Fibroblast of villous mesenchyme (primary cell): ENCODE results near the gene SMAP2. TPM values are rescaled to one million over a fixed set of nuclear protein-coding genes. Genes with fewer than 3 reads are reported as not detected.

Experiments used
- DNase-seq: peaks from one replicate; pipeline ENCODE4 v3.0.0-alpha.2; 2010; ENCODE audit warnings: low read depth
- H3K4me3 ChIP-seq: 2 replicates; pipeline ENCODE4 v1.5.1; 2011; ENCODE audit warnings: low read depth, mild to moderate bottlenecking, low read length
- total RNA-seq: library from RNA; depleted of rRNA; stranded (reverse); fragments of >200 nt; gene quantifications from 2 replicates; pipeline ENCODE4 v1.2.3, GENCODE V29; 2012
- TF ChIP-seq, protein P1 (sequence below): IDR thresholded peaks from 2 replicates; pipeline ENCODE4 v1.5.1; 2012; ENCODE audit warnings: low read depth, mild to moderate bottlenecking, low read length; ENCODE audit not compliant: insufficient read depth

The SMAP2 gene
- total RNA-seq, 1 donor, result 19.4 TPM

DNA sequence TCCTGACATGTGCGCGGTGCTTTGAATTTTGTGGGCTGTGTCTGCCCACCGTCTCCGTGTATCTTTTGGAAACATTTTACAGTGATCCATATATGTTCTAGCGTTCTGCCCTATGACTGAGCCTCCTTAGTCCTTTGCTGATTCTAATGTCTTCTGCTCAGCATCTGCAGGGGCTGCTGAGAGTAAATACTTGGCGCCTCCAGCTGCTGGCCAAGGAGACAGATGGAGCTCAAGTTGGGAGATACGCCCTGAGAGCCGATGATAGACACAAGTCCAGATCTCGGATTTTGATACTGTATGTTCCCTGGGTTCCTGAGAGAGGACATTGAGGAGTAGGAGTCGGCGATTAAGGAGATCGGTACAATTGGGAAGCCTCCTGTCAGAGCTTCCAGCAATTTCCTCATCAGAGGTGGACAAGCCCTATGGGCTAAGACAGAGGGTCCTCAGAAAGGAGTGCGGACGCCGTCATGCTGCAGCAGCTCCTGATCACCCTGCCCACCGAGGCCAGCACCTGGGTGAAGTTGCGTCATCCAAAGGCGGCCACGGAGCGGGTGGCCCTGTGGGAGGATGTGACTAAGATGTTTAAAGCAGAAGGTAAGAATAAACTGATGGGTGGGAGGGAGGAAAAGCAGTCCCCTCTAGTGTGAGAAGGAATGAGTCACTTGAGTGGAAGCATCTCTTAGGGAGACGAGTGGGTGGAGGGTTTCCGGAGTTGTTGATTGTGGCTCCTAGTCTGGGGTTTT, 77.1 kb downstream of the SMAP2 start:
- peak overlapping the region; percentile 78 for H3K4me3 ChIP-seq
- TF ChIP-seq, protein P1, sequence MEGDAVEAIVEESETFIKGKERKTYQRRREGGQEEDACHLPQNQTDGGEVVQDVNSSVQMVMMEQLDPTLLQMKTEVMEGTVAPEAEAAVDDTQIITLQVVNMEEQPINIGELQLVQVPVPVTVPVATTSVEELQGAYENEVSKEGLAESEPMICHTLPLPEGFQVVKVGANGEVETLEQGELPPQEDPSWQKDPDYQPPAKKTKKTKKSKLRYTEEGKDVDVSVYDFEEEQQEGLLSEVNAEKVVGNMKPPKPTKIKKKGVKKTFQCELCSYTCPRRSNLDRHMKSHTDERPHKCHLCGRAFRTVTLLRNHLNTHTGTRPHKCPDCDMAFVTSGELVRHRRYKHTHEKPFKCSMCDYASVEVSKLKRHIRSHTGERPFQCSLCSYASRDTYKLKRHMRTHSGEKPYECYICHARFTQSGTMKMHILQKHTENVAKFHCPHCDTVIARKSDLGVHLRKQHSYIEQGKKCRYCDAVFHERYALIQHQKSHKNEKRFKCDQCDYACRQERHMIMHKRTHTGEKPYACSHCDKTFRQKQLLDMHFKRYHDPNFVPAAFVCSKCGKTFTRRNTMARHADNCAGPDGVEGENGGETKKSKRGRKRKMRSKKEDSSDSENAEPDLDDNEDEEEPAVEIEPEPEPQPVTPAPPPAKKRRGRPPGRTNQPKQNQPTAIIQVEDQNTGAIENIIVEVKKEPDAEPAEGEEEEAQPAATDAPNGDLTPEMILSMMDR, result no peak
- peak; percentile 57 for DNase-seq

DNA sequence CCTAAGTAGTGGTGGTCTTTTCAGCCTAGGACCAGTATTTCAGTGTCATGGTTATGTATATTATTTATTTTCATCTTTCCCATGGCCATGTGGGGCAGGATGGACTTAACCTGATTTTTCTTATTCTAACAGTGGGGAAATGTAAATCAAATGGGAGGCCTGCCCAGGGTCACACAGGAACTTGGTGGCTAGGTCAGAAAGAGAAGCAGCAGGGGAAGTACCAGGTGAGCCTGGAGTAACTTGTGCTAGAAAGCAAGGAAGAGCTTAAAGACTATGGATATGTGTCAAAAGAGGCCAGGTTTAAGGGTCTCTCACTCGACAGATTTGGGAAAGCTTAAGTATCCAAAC, 77.7 kb downstream of the SMAP2 start:
- peak overlapping the region; percentile 78 for H3K4me3 ChIP-seq
- TF ChIP-seq, protein P1, result no peak
- no peak for DNase-seq

DNA sequence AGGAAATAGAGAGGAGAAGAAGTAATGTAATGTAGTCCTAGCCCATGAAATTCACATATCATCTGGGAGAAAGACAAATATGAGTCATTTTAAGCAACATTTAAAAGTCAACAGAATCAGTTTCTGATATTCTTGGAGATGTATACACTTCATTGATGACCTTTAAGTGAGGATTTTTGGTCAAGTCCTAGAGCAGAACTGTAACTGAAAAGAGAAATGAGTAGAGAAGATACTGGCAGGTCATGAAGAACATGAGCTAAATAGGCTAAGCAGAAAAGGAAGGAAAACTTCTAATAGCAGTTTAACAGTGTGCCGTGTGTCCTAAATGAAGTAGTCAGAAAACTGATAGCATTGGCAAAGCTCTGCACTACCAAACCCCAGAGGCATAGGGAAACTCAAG, 81.3 kb downstream of the SMAP2 start:
- H3K4me3 ChIP-seq, result no peak overlapping the region
- no peak for DNase-seq
- TF ChIP-seq, protein P1, result no peak

DNA sequence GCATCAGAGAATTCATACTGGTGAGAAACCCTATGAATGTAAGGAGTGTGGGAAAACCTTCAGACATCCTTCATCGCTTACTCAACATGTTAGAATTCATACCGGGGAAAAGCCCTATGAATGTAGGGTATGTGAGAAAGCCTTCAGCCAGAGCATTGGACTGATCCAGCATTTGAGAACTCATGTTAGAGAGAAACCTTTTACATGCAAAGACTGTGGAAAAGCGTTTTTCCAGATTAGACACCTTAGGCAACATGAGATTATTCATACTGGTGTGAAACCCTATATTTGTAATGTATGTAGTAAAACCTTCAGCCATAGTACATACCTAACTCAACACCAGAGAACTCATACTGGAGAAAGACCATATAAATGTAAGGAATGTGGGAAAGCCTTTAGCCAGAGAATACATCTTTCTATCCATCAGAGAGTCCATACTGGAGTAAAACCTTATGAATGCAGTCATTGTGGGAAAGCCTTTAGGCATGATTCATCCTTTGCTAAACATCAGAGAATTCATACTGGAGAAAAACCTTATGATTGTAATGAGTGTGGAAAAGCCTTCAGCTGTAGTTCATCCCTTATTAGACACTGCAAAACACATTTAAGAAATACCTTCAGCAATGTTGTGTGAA, 89.5 kb downstream of the SMAP2 start:
- no peak for DNase-seq
- TF ChIP-seq, protein P1, result no peak
- no peak overlapping the region for H3K4me3 ChIP-seq

DNA sequence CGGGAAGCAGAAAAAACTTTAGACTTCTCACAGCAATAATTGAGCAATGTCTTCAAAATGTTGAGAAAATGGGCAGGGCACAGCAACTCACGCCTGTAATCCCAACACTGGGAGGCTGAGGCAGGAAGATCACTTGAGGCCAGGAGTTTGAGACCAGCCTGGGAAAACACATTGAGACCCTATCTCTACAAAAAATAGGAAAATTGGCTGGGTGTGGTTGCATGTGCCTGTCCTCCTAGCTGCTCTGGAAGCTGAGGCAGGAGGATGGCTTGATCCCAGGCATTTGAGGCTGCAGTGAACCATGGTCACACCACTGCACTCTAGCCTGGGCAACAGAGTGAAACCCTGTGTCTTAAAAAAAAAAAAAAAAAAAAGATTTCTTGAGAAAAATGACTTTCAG, 95.8 kb downstream of the SMAP2 start:
- TF ChIP-seq, protein P1, result no peak
- no peak for DNase-seq
- no peak overlapping the region for H3K4me3 ChIP-seq

Other genes starting within 250 kb of the SMAP2 start
- gene RLF, start 212.3 kb upstream of the SMAP2 start, total RNA-seq, result 20.3 and 26.3 TPM in 2 replicates
- gene TMCO2, start 125.8 kb upstream of the SMAP2 start, total RNA-seq, result not detected in 2 replicates
- gene ZMPSTE24, start 115.5 kb upstream of the SMAP2 start, total RNA-seq, result 74.4 and 110 TPM in 2 replicates
- 0.86 and 1.3 TPM in 2 replicates for gene COL9A2, start 56.4 kb upstream of the SMAP2 start, total RNA-seq
- 3.9 and 5.8 TPM in 2 replicates for gene ZFP69B, start 76.7 kb downstream of the SMAP2 start, total RNA-seq
- gene ZFP69, start 103.6 kb downstream of the SMAP2 start, total RNA-seq, result 4.5 and 4.7 TPM in 2 replicates
- gene EXO5, start 135.0 kb downstream of the SMAP2 start, total RNA-seq, result 8.2 and 10.6 TPM in 2 replicates
- gene ZNF684, start 157.9 kb downstream of the SMAP2 start, total RNA-seq, result 2.9 and 3.5 TPM in 2 replicates